ENCODE measurements around the gene ASB1.
"Not testable (repeated sequence)": the region's sequence is repeated elsewhere in the genome, so short reads cannot be mapped to it uniquely, and the experiment has no call there.

The ASB1 gene

GRCh38 chr2:238388794-238389193 lies 37.9 kb upstream of the ASB1 start:
- DNase-seq (ENCODE audit: low read depth): no peak
- Histone ChIP-seq H3K9me3 (ENCODE audit: control insufficient read depth, low read length) (no peaks in the 10 kb centered on the region), H3K4me1 (ENCODE audit: control insufficient read depth, insufficient read depth, low read length) (peaks cover 8% of the 10 kb centered on the region), H3K4me3 (ENCODE audit: low read length) (no peak overlapping the region), H3K36me3 (ENCODE audit: control insufficient read depth, insufficient read depth, low read length, severe bottlenecking) (peaks cover 4% of the 10 kb centered on the region), H3K27me3 (replicated peaks; ENCODE audit: control insufficient read depth, insufficient read depth, low read length) (no peaks in the 10 kb centered on the region), H3K9ac (ENCODE audit: low read length) (no peak overlapping the region)

- peaks cover 4% of the 10 kb centered on the region for H3K36me3 ChIP-seq (ENCODE audit: control insufficient read depth, insufficient read depth, low read length, severe bottlenecking)
- no peaks in the 10 kb centered on the region for H3K27me3 ChIP-seq (replicated peaks; ENCODE audit: control insufficient read depth, insufficient read depth, low read length)
- DNase-seq (ENCODE audit: low read depth): no peak
- H3K4me1 ChIP-seq (ENCODE audit: control insufficient read depth, insufficient read depth, low read length): peaks cover 8% of the 10 kb centered on the region
- no peak overlapping the region for H3K9ac ChIP-seq (ENCODE audit: low read length)
- H3K4me3 ChIP-seq (ENCODE audit: low read length): no peak overlapping the region
- no peaks in the 10 kb centered on the region for H3K9me3 ChIP-seq (ENCODE audit: control insufficient read depth, low read length)
Observed at GRCh38 chr2:238389988-238390589, 36.6 kb upstream of the ASB1 start.

- Histone ChIP-seq H3K4me1 (ENCODE audit: control insufficient read depth, insufficient read depth, low read length) (peaks cover 8% of the 10 kb centered on the region), H3K36me3 (ENCODE audit: control insufficient read depth, insufficient read depth, low read length, severe bottlenecking) (peaks cover 4% of the 10 kb centered on the region), H3K9ac (ENCODE audit: low read length) (no peak overlapping the region), H3K4me3 (ENCODE audit: low read length) (no peak overlapping the region), H3K9me3 (ENCODE audit: control insufficient read depth, low read length) (no peaks in the 10 kb centered on the region), H3K27me3 (replicated peaks; ENCODE audit: control insufficient read depth, insufficient read depth, low read length) (no peaks in the 10 kb centered on the region)
- no peak for DNase-seq (ENCODE audit: low read depth)
Observed at GRCh38 chr2:238391042-238391689, 35.6 kb upstream of the ASB1 start.

- no peaks in the 10 kb centered on the region for H3K27me3 ChIP-seq (replicated peaks; ENCODE audit: control insufficient read depth, insufficient read depth, low read length)
- H3K9me3 ChIP-seq (ENCODE audit: control insufficient read depth, low read length): no peaks in the 10 kb centered on the region
- H3K9ac ChIP-seq (ENCODE audit: low read length): no peak overlapping the region
- H3K36me3 ChIP-seq (ENCODE audit: control insufficient read depth, insufficient read depth, low read length, severe bottlenecking): peaks cover 11% of the 10 kb centered on the region
- no peak for DNase-seq (ENCODE audit: low read depth)
- H3K4me3 ChIP-seq (ENCODE audit: low read length): no peak overlapping the region
- no peaks in the 10 kb centered on the region for H3K4me1 ChIP-seq (ENCODE audit: control insufficient read depth, insufficient read depth, low read length)
Observed at GRCh38 chr2:238396663-238397062, 30.1 kb upstream of the ASB1 start.

GRCh38 chr2:238397356-238397755 lies 29.4 kb upstream of the ASB1 start:
- no peaks in the 10 kb centered on the region for H3K4me1 ChIP-seq (ENCODE audit: control insufficient read depth, insufficient read depth, low read length)
- H3K36me3 ChIP-seq (ENCODE audit: control insufficient read depth, insufficient read depth, low read length, severe bottlenecking): peaks cover 11% of the 10 kb centered on the region
- H3K4me3 ChIP-seq (ENCODE audit: low read length): no peak overlapping the region
- H3K9ac ChIP-seq (ENCODE audit: low read length): no peak overlapping the region
- no peaks in the 10 kb centered on the region for H3K27me3 ChIP-seq (replicated peaks; ENCODE audit: control insufficient read depth, insufficient read depth, low read length)
- no peak for DNase-seq (ENCODE audit: low read depth)
- no peaks in the 10 kb centered on the region for H3K9me3 ChIP-seq (ENCODE audit: control insufficient read depth, low read length)

GRCh38 chr2:238398577-238398976 lies 28.1 kb upstream of the ASB1 start:
- Histone ChIP-seq H3K4me3 (ENCODE audit: low read length) (no peak overlapping the region), H3K9ac (ENCODE audit: low read length) (no peak overlapping the region)

GRCh38 chr2:238399094-238399493 lies 27.6 kb upstream of the ASB1 start:
- H3K9me3 ChIP-seq (ENCODE audit: control insufficient read depth, low read length): no peaks in the 10 kb centered on the region
- H3K36me3 ChIP-seq (ENCODE audit: control insufficient read depth, insufficient read depth, low read length, severe bottlenecking): peaks cover 12% of the 10 kb centered on the region
- H3K4me1 ChIP-seq (ENCODE audit: control insufficient read depth, insufficient read depth, low read length): no peaks in the 10 kb centered on the region
- no peak overlapping the region for H3K9ac ChIP-seq (ENCODE audit: low read length)
- no peak for DNase-seq (ENCODE audit: low read depth)
- H3K4me3 ChIP-seq (ENCODE audit: low read length): no peak overlapping the region
- H3K27me3 ChIP-seq (replicated peaks; ENCODE audit: control insufficient read depth, insufficient read depth, low read length): no peaks in the 10 kb centered on the region

More at GRCh38 chr2:238398577-238398976, 28.1 kb upstream of the ASB1 start:
- DNase-seq (ENCODE audit: low read depth): no peak
- Histone ChIP-seq H3K36me3 (ENCODE audit: control insufficient read depth, insufficient read depth, low read length, severe bottlenecking) (peaks cover 11% of the 10 kb centered on the region), H3K27me3 (replicated peaks; ENCODE audit: control insufficient read depth, insufficient read depth, low read length) (no peaks in the 10 kb centered on the region), H3K9me3 (ENCODE audit: control insufficient read depth, low read length) (no peaks in the 10 kb centered on the region), H3K4me1 (ENCODE audit: control insufficient read depth, insufficient read depth, low read length) (no peaks in the 10 kb centered on the region)

- Histone ChIP-seq H3K9me3 (ENCODE audit: control insufficient read depth, low read length) (no peaks in the 10 kb centered on the region), H3K27me3 (replicated peaks; ENCODE audit: control insufficient read depth, insufficient read depth, low read length) (no peaks in the 10 kb centered on the region), H3K4me3 (ENCODE audit: low read length) (no peak overlapping the region), H3K4me1 (ENCODE audit: control insufficient read depth, insufficient read depth, low read length) (no peaks in the 10 kb centered on the region), H3K9ac (ENCODE audit: low read length) (no peak overlapping the region), H3K36me3 (ENCODE audit: control insufficient read depth, insufficient read depth, low read length, severe bottlenecking) (peaks cover 16% of the 10 kb centered on the region)
- DNase-seq (ENCODE audit: low read depth): no peak
Observed at GRCh38 chr2:238401551-238401950, 25.2 kb upstream of the ASB1 start.

- Histone ChIP-seq H3K4me1 (ENCODE audit: control insufficient read depth, insufficient read depth, low read length) (no peaks in the 10 kb centered on the region), H3K36me3 (ENCODE audit: control insufficient read depth, insufficient read depth, low read length, severe bottlenecking) (peaks cover 21% of the 10 kb centered on the region), H3K27me3 (replicated peaks; ENCODE audit: control insufficient read depth, insufficient read depth, low read length) (no peaks in the 10 kb centered on the region), H3K9ac (ENCODE audit: low read length) (no peak overlapping the region), H3K4me3 (ENCODE audit: low read length) (no peak overlapping the region), H3K9me3 (ENCODE audit: control insufficient read depth, low read length) (no peaks in the 10 kb centered on the region)
- no peak for DNase-seq (ENCODE audit: low read depth)
Observed at GRCh38 chr2:238403632-238404405, 22.9 kb upstream of the ASB1 start.

GRCh38 chr2:238404406-238405216 lies 22.1 kb upstream of the ASB1 start:
- Histone ChIP-seq H3K9ac (ENCODE audit: low read length) (no peak overlapping the region), H3K4me1 (ENCODE audit: control insufficient read depth, insufficient read depth, low read length) (no peaks in the 10 kb centered on the region), H3K4me3 (ENCODE audit: low read length) (no peak overlapping the region), H3K36me3 (ENCODE audit: control insufficient read depth, insufficient read depth, low read length, severe bottlenecking) (peaks cover 13% of the 10 kb centered on the region), H3K9me3 (ENCODE audit: control insufficient read depth, low read length) (no peaks in the 10 kb centered on the region), H3K27me3 (replicated peaks; ENCODE audit: control insufficient read depth, insufficient read depth, low read length) (no peaks in the 10 kb centered on the region)
- no peak for DNase-seq (ENCODE audit: low read depth)

- not testable (repeated sequence) for H3K4me1 ChIP-seq (ENCODE audit: control insufficient read depth, insufficient read depth, low read length); H3K27me3 ChIP-seq (replicated peaks; ENCODE audit: control insufficient read depth, insufficient read depth, low read length); H3K9me3 ChIP-seq (ENCODE audit: control insufficient read depth, low read length); H3K9ac ChIP-seq (ENCODE audit: low read length); DNase-seq (ENCODE audit: low read depth); H3K4me3 ChIP-seq (ENCODE audit: low read length)
- peaks cover 13% of the 10 kb centered on the region for H3K36me3 ChIP-seq (ENCODE audit: control insufficient read depth, insufficient read depth, low read length, severe bottlenecking)
Observed at GRCh38 chr2:238405217-238405555, 21.5 kb upstream of the ASB1 start.
